GM21515 (cell line): ENCODE measurements around the gene DENND1C.

ENCODE experiments used
- ATAC-seq: cut with Tn5 transposase; IDR thresholded peaks from one replicate; pipeline ENCODE4 v1.9.1; 2021; ENCODE audit not compliant: unreplicated experiment

The DENND1C gene

DNA sequence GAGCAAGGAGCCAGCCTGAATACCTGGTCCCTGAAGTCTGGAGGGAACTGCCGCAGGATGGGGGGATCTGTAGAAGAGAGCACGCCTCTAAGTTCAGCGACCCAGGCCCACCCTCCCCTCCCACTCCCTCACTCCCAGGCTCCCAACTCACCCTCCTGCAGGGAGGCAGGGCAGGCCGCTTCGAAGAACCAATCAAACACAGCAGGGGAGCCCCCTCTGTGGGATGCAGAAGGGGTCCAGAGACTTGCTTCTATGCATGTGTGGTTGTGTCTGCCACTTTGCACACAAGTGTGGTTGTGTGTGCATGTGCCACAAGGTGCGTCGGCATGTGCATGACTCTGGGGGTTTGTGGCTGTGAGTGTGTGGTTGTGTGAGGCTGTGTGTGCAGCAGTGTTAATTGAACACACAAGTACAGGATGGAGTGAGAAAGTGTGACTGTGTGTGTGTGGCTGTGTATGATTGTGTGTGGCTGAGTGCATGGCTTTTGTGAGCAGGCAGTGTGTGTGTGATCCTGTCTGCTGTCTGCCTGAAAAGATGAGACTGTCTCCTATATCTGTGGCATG, 1.7 kb downstream of the DENND1C start:
- no peak for ATAC-seq

DNA sequence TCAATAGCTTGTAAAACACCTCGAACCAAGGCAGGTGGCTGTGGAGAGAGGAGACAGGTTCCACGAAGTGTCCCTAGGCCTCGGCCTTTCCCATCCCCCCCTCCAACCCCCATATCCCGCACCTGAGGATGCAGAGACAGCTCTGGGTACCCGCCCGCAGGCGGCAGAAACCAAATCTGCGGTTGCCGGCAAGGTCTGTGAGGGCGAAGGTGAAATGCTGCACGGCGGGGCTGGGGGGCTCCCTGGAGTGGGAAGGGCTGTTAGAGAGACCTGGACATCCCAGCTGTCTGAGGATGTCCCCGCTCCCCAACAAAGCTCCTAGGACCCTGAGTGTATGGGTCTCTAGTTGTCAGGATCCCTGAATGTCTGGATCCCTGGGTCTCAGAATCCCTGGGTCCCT, 2.8 kb downstream of the DENND1C start:
- ATAC-seq = no peak

DNA sequence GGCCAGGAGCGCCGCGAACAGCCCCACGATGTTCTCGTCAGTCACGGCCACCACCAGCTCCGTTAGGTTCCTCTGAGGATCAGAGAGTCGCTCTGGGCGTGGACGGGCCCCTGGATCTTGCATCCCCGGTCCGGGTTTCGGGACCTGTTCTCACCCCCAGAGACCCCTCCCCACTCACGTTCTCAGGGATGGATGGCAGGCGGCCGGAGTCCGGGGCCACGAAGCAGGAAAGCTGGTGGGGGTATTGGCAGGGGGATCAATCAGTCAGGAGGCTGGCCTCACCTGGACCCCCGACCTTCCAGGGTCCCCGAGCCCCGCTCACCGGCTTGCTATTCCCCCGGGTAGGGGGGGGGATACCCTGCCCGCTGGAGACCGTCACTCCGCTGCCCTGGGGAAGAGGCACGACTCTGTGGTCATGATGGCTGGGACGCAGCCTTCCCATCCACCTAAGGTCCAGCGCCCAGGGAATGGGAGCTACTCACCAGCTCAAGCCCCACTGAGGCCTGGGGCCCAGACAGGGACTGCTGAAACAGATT, 4.6 kb downstream of the DENND1C start:
- no peak for ATAC-seq

DNA sequence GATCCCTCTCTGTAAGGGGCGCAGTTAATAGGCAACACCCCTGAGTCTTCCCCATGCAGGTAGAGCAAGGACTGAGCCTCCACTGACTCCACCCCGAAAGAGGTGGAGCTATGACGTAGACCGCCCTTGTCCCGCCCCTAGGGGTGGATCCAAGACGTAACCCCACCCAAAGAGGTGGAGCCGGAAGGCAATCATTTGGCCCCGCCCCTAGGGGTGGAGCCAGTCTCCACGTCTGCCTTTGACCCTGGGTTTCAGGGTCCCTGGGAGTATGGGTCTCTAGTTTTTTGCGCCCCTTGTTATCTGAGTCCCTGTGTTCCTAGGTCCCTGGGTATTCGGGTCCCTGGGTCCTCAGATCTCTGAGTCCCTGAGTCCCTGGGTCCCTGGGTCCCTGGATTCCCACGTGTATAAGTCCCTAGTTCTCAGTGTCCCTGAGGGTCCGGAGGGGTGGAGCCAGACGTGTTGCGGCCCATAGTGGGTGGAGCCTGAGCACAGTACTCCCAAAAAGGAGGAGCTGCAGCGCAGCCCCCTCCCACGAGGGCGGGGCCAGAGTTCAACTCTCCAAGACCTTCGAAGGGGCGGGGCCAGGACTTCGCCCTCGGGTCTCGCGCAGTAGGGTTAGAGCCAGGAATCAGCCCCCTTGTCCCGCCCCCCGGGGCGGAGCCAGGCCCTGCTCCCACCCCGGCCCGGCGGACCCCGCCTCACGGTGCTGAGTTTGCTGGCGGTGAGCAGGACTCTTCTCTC, 5.3 kb downstream of the DENND1C start:
- ATAC-seq = no peak

DNA sequence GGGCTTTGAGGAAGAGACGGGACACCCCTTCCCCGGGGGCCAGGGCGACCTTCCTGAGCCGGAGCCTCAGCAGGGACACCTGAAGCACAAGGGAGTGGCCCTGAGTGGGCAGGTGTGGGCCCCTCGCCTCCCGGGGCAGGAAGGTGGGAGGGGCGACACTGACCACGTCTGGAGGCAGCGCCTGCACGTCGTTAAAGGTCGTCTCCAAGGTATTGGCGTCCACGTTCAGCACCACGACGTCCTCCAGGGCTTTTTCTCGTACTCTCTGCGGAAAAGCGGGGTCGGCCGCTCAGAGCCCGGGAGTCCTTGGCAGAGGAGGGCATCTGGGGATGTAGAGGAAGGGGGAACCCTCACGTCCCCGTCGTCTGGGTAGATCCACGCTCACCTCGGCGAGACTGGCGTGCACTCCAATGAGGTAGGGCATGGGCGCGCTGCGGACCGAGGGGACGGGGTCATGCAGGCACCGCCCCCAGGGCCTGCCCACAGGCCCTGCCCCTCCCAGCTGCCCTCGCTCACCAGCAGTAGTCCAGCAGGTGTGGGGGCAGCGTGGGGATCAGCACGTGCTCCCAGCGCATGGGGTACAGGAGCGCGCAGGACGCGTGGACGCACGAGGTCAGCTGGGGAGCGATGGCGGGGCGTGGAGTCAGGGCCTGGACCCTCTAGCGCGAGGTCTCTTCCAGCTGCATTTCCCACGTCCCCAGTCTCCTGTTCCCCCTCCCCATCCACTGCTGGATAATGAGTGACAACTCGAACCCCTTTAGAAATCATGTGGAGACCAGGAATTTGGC, 6.1 kb downstream of the DENND1C start:
- ATAC-seq = no peak

DNA sequence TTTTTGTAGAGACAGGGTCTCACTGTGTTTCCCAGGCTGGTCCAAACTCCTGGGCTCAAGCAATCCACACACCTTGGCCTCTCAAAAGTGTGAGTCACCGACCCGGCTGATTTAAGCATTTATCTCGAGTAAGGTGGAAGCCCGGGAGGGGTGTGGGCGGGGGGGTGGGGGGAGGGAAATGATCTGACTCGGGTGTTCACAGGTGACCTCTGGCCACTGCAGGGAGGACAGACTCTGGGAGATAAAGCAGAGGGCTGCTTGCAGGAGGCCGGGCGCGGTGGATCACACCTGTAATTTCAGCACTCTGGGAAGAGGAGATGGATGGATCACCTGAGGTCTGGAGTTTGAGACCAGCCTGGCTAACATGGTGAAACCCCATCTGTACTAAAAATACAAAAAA, 7.9 kb downstream of the DENND1C start:
- no peak for ATAC-seq

DNA sequence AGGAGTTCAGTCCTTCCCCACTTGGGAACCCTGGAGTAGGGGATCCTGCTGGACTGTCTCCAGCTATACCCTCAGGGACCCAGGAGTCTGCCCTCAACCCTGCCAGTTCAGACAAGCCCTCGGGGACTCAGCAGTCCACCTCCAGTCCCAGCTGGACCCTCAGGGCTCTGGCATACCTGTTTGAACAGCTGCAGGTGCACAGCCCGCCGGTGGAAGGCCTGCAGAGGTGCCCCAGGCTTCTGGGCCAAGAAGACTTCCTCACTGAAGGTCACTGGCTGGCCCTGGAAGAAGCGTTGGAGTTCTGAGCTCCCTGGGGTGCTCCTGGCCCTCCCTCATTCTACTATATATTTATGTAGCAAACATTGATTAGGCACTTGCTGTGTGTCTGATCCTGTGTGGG, 8.9 kb downstream of the DENND1C start:
- no peak for ATAC-seq

DNA sequence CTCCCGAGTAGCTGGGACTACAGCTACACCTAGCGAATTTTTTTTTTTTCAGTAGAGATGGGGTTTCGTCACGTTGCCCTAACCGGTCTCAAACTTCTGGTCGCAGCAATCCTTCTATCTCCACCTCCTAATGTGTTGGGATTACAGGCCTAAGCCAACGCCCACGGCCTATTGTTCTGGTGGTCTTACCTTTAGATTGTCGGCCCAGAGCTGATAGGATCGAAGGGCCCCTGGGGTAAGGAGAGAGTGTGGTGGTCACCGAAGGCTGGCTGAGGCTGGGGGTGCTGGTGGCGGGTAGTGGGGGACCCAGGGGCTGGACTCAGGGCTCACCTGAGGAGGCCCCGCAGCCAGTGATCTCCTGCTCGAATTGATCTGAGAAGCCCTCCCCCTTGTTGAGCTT, 10.5 kb downstream of the DENND1C start:
- ATAC-seq = no peak

DNA sequence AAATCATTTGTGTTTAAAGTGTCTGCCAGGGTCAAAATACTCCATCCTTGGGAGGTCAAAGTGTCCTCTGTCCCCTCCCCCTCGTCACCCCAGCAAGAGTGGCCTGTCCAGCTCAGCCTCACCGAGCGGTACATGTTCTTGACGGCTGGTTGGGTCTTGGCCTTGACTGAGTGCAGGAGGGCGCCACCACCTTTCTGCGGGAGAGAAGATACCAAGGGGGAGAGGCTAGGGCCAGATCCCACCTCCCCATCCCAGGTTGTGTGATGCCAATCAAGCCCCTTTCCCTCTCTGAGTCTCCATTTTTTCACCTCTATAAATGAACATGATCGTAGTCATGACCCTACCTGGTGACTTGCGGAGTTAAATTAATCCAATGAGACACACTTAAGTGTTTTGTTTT, 11.4 kb downstream of the DENND1C start:
- no peak for ATAC-seq

DNA sequence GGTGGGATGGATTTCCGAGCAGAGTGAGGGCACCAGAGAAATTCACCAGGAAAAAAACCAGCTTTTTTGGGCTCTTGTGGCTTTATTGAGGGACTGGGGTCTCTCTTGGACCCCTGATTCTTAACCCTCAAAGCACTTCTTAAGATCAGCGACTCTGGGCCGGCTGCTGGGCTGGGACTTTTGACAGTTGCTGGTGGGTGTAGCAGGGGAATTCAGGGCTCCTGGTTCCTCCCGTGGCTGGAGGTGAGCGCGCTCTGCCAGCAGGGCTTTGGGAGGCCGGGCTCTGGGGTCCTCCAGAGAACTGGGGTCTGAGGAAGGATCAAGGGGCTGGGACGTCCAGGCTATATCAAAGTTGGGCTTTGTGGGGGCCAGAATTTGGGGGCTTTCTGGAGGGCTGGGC, 14.2 kb downstream of the DENND1C start:
- ATAC-seq = no peak

DNA sequence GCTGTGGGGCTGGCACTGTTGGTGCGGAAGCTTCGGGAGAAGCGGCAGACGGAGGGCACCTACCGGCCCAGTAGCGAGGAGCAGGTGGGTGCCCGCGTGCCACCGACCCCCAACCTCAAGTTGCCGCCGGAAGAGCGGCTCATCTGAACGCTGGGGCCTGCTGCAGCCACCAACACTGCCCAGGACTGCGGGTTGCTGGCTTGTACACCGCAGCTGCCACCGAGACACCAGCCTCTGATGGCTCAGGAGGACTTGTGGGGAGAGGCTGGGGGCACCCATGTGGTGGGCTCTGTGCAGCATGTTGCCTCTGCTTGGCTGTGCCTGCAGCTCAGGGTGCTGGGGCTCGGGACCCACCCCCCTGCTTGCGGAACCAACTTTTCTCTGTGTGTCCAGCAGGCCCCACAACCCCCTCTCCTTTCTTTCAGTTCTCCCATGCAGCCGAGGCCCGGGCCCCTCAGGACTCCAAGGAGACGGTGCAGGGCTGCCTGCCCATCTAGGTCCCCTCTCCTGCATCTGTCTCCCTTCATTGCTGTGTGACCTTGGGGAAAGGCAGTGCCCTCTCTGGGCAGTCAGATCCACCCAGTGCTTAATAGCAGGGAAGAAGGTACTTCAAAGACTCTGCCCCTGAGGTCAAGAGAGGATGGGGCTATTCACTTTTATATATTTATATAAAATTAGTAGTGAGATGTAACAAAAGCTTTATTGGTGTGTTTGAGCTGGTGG, 14.9 kb downstream of the DENND1C start:
- ATAC-seq = no peak

DNA sequence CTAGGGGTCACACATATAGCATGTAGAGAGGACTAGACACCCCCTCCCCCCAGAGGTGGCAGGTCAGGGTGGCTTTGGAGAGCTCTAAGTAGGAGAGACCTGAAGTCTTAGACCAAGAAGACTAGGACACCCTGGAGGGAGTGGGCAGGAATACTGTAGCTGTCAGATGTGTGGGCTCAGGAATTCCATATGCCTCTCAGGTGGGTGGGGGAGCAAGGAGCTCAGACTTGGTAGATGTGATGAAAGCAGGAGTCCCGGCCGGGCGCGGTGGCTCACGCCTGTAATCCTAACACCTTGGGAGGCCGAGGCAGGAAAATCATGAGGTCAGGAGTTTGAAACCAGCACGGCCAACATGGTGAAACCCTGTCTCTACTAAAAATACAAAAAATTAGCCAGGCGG, 15.9 kb downstream of the DENND1C start:
- ATAC-seq = no peak

DNA sequence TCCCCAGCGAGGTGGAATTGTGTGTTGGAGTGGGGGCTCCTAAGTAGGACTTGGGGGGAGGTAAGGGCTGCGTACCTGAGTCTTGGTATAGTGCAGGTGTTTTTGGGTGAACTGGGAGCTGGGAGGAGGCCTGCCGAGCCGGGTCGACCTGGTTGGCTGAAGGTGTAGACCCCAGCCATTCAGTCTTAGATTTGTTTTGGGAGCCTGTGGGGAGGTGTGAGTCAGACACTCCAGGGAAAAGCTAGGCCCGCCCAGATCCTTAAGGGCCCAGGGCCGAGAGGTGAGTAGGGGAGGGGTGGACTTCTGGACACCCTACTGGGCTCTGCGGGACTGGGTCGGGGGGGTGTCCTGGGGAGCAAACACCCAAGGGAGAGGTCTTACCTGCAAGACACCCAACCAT, 16.6 kb downstream of the DENND1C start:
- ATAC-seq = no peak

DNA sequence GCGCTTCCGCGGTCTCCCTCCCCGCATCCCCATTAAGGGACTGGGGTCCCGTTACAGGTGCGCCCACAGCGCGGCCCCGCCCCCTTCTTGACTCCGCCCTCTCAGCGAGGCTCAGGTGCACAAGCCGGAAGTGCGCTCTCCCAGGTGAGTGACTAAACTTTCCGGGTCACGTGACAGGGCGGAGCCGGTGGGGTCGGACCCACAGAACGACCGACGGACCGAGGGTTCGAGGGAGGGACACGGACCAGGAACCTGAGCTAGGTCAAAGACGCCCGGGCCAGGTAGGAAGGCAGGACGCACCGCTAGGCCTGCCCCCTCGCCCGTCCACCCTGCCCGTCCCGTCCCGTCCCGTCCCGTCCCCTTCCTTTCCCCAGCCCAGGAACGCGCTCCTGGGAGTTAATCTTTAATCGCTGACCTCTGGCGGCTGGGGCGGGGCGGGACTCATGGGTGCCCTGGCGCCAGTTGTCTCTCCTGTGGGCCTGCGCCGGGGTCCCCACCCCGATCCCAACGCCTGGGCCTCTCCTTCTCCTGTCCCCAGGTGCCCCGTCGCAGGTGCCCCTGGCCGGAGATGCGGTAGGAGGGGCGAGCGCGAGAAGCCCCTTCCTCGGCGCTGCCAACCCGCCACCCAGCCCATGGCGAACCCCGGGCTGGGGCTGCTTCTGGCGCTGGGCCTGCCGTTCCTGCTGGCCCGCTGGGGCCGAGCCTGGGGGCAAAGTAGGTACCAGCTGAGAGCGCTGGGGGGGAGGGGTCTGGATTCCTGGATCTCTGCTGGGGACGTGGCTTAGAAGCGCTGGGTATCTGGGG, 17.3 kb downstream of the DENND1C start, which contains the start of gene CRB3:
Gene CRB3, plus strand, starts transcription at position 202 of the 804 bp plus-strand sequence. Its CDS starts 431 bp downstream, at position 633.
- ATAC-seq = no peak

DNA sequence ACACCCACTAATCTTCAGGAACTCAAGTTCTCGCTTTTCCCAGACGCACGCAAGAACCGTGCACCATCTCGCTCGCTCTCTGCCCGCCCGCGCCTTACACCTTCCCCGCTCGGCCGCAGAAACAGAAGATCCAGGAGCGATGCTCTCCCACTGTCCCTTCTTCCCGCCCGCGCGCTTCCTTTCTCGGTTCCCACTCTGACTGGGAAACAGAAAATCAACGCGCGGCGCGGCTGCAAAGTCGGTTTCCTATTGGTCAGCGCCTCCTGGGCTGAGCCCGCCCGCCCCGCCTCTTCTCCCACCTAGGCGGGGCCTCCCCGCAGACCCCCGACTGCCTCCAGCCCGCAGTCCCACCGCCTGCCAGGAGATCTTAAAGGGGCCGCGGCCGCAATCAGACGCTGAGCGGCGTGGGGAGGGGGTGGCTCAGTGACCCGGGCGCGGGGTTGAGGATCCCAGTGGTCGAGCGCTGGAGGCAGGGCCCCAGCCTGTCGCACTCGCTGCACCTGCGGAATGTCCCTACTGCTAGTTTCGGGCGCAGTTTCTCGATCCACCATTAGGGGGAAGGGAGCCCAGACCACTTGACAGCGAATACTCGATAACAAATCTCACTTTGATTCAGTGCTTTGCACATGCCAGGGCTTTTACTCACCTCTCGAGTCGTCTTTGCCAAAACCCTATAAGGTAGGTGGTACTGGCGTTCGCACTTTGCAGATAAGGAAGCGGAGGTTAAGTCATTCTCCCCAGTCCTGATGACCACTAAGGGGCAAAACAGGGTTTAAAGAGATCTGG, 21.3 kb downstream of the DENND1C start:
- peak; percentile 62 for ATAC-seq

DNA sequence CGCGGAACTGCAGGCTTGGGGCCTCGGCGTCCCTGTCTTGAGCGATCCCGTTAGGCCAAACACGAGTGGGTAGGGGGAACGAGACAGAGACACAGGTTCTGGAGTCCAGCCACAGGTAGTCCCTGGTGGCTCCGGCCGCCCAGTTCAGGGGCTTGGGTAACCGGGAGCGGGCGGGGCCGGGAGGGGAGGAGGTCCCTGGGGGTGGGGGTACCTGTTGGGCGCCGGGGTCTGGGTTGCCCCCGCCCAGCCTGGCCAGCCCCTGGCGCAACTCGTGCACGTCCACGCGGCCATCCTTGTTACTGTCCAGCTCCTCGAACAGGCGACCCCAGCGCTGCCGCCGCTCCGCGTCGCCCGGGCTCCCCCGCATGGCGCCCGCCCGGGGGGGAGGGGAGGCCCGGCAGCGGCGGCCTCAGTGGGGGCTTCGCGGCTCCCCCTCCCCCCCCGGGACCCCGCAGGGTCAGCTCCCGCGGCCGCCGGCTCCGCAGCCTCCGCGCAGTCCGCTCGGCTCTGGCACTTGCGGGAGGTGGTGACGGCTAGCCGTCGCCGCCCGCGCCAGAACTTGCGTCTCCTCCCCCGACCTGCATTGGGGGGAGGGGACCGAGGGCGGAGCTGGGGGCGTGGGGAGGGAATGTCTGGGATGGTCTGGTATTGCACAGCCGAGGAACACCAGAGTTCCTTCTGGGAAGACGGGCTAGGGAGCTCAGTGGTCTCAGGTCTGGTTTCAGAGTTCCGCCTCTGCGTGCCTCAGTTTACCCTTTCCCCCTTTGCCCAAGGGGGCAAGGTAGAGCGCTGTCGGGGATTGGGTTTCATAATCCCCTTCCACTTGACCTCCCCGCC, 22.1 kb downstream of the DENND1C start, which contains the start of gene SLC25A23:
Gene SLC25A23, minus strand, starts transcription at position 531 of the 837 bp plus-strand sequence. Its CDS starts 164 bp downstream, at position 367.
- ATAC-seq = peak; percentile 40

DNA sequence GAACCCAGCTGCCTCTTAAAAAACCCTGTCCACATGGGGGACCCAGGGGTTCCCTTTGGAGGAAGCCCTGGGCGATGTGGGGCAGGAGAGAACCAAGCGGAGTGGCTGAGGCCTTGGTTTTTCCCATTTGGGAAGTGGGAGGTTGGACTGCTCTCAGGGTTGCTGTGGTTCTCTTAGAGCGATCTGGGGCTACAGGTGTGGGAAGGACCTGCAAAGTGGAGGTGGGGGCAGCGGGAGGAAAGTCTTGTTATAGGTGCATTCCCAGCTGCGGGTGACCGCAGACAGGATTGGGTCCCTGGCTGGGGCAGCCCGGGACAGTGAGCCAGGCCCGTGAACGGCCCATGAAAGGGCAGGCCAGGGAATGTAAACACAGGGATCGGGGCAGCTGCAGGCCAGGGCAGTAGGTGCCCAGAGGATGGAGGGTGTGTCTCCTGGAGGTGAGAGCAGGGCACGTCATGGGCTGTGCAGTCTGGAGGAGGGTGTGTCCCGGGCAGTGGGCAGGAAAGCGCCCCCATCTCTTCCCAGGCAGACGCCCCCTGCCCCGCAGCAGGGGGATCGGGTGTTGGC, 22.8 kb downstream of the DENND1C start:
- no peak for ATAC-seq
